WI38 (cell line): ENCODE measurements around the gene DCC.
"Not testable (repeated sequence)": the region's sequence is repeated elsewhere in the genome, so short reads cannot be mapped to it uniquely, and the experiment has no call there.

Source experiments
- H3K4me3 ChIP-seq: 2 replicates; pipeline ENCODE4 v1.5.1; 2011; ENCODE audit warnings: low read depth, mild to moderate bottlenecking, control low read depth, low read length
- CTCF ChIP-seq: IDR thresholded peaks from 2 replicates; pipeline ENCODE4 v1.5.1; 2012; ENCODE audit warnings: low read depth, mild to moderate bottlenecking, control low read depth, low read length

The DCC gene

GRCh38 chr18:53486296-53486695 lies 1146.3 kb downstream of the DCC start:
- TF ChIP-seq CTCF: no peak

GRCh38 chr18:53489266-53489665 lies 1149.3 kb downstream of the DCC start:
- no peak for TF ChIP-seq CTCF
- H3K4me3 ChIP-seq: no peak overlapping the region

More at GRCh38 chr18:53486296-53486695, 1146.3 kb downstream of the DCC start:
- no peak overlapping the region for H3K4me3 ChIP-seq

- TF ChIP-seq CTCF: no peak
- no peak overlapping the region for H3K4me3 ChIP-seq
Observed at GRCh38 chr18:53490019-53490418, 1150.0 kb downstream of the DCC start.

GRCh38 chr18:53496028-53496427 lies 1156.0 kb downstream of the DCC start:
- TF ChIP-seq CTCF: no peak
- no peak overlapping the region for H3K4me3 ChIP-seq

- no peak for TF ChIP-seq CTCF
- no peak overlapping the region for H3K4me3 ChIP-seq
Observed at GRCh38 chr18:53503914-53504441, 1164.0 kb downstream of the DCC start.

- no peak for TF ChIP-seq CTCF
Observed at GRCh38 chr18:53508529-53508928, 1168.5 kb downstream of the DCC start.

GRCh38 chr18:53509886-53510285 lies 1169.9 kb downstream of the DCC start:
- TF ChIP-seq CTCF: no peak
- no peak overlapping the region for H3K4me3 ChIP-seq

More at GRCh38 chr18:53508529-53508928, 1168.5 kb downstream of the DCC start:
- no peak overlapping the region for H3K4me3 ChIP-seq

- not testable (repeated sequence) for H3K4me3 ChIP-seq
Observed at GRCh38 chr18:53511725-53512124, 1171.7 kb downstream of the DCC start.
